CD14-positive monocyte (primary cell): Measurements from ENCODE around the gene TCAF1. TPM values are rescaled to one million over a fixed set of nuclear protein-coding genes. Genes with fewer than 3 reads are reported as not detected.

Experiments used
- DNase-seq, 3 donors: peaks; one replicate each; pipeline ENCODE4 v3.0.0-alpha.2; 2011 to 2022
- H2AFZ ChIP-seq: 2 replicates; pipeline ENCODE4 v1.6.0; 2012; ENCODE audit warnings: mild to moderate bottlenecking, low read depth, low read length, inconsistent platforms; ENCODE audit not compliant: insufficient read depth, poor library complexity, severe bottlenecking
- H3K27ac ChIP-seq, 2 donors: 1 replicate in 1 of 2; 2 replicates in 1 of 2; pipeline ENCODE4 v1.5.1; 2012 to 2013; ENCODE audit warnings: low read length in 2 of 2, control low read depth in 1 of 2, inconsistent platforms in 1 of 2, low read depth in 1 of 2, mild to moderate bottlenecking in 1 of 2
- H3K27me3 ChIP-seq, 2 donors: one replicate each; pipeline versions ENCODE4 v1.6.0 to v1.6.1; 2011 to 2013; ENCODE audit warnings: low read length in 2 of 2; ENCODE audit not compliant: control insufficient read depth in 2 of 2, insufficient read depth in 2 of 2
- H3K36me3 ChIP-seq, 2 donors: replicated peaks in 1 of 2; 1 replicate in 1 of 2; 2 replicates in 1 of 2; pipeline versions ENCODE4 v1.5.1 to v1.6.1; 2012 to 2013; ENCODE audit warnings: low read length in 2 of 2, control low read depth in 1 of 2, inconsistent platforms in 1 of 2, mild to moderate bottlenecking in 1 of 2; ENCODE audit not compliant: insufficient read depth in 2 of 2, control insufficient read depth in 1 of 2
- H3K4me1 ChIP-seq, 2 donors: 1 replicate in 1 of 2; 2 replicates in 1 of 2; pipeline versions ENCODE4 v1.5.1 to v1.6.1; 2012 to 2013; ENCODE audit warnings: low read length in 2 of 2, control low read depth in 1 of 2, inconsistent platforms in 1 of 2, mild to moderate bottlenecking in 1 of 2, moderate library complexity in 1 of 2; ENCODE audit not compliant: insufficient read depth in 2 of 2, control insufficient read depth in 1 of 2
- H3K4me2 ChIP-seq: replicated peaks from 2 replicates; pipeline ENCODE3; 2012; ENCODE audit warnings: low read length, moderate library complexity, mild to moderate bottlenecking; ENCODE audit not compliant: poor library complexity, severe bottlenecking; ENCODE audit errors: extremely low read depth
- H3K4me3 ChIP-seq, 3 experiments: fragments of 200-600 bp in 1 of 3; sonication (generic) in 1 of 3; replicated peaks in 1 of 3; 1 replicate in 2 of 3; 2 replicates in 1 of 3; pipeline ENCODE4 v1.5.1; 2011 to 2013; ENCODE audit warnings: low read length in 3 of 3, mild to moderate bottlenecking in 3 of 3, control low read depth in 2 of 3, low read depth in 2 of 3, inconsistent platforms in 1 of 3, moderate library complexity in 1 of 3
- H3K79me2 ChIP-seq: 2 replicates; pipeline ENCODE4 v1.6.0; 2012; ENCODE audit warnings: mild to moderate bottlenecking, control low read depth, inconsistent platforms, low read length, moderate library complexity; ENCODE audit not compliant: insufficient read depth
- H3K9ac ChIP-seq: 2 replicates; pipeline ENCODE4 v1.6.0; 2017; ENCODE audit warnings: low read length, mild to moderate bottlenecking; ENCODE audit not compliant: insufficient read depth, poor library complexity, severe bottlenecking
- H3K9me3 ChIP-seq, 2 donors: replicated peaks in 1 of 2; 1 replicate in 1 of 2; 2 replicates in 1 of 2; pipeline versions ENCODE4 v1.5.1 to v1.6.1; 2012 to 2013; ENCODE audit warnings: low read length in 2 of 2, control low read depth in 1 of 2; ENCODE audit not compliant: control insufficient read depth in 1 of 2, insufficient read depth in 1 of 2
- H4K20me1 ChIP-seq: 2 replicates; pipeline ENCODE4 v1.6.0; 2012; ENCODE audit warnings: mild to moderate bottlenecking, low read length, control low read depth, moderate library complexity; ENCODE audit not compliant: insufficient read depth
- H3K27ac Mint-ChIP-seq, 7 donors: one replicate each; pipeline ENCODE4 v1.8.0; 2020; ENCODE audit warnings: mild to moderate bottlenecking in 7 of 7, mixed read lengths in 7 of 7, moderate library complexity in 6 of 7, inconsistent platforms in 2 of 7
- H3K27me3 Mint-ChIP-seq, 3 donors: one replicate each; pipeline ENCODE4 v1.8.0; 2021 to 2022; ENCODE audit warnings: low read depth in 3 of 3, mild to moderate bottlenecking in 3 of 3, mixed read lengths in 3 of 3, moderate library complexity in 3 of 3, inconsistent platforms in 1 of 3
- H3K36me3 Mint-ChIP-seq, 2 donors: one replicate each; pipeline ENCODE4 v1.8.0; 2020; ENCODE audit warnings: mixed read lengths in 2 of 2, inconsistent platforms in 1 of 2, mild to moderate bottlenecking in 1 of 2
- H3K4me1 Mint-ChIP-seq: one replicate; pipeline ENCODE4 v1.8.0; 2020; ENCODE audit warnings: mild to moderate bottlenecking, mixed read lengths
- H3K4me3 Mint-ChIP-seq, 2 donors: one replicate each; pipeline ENCODE4 v1.8.0; 2020; ENCODE audit warnings: mild to moderate bottlenecking in 2 of 2, mixed read lengths in 2 of 2, moderate library complexity in 1 of 2
- H3K9me3 Mint-ChIP-seq, 7 donors: one replicate each; pipeline ENCODE4 v1.8.0; 2020 to 2022; ENCODE audit warnings: mixed read lengths in 7 of 7, mild to moderate bottlenecking in 6 of 7, moderate library complexity in 6 of 7, inconsistent platforms in 2 of 7
- WGBS: methylation state at CpG from one replicate; pipeline ENCODE4 v1.1.5; 2013; ENCODE audit warnings: missing lambda C conversion rate; ENCODE audit not compliant: insufficient coverage; 5-methylcytosine and 5-hydroxymethylcytosine counted together
- intact Hi-C, 2 donors: fragments of 100-400 bp; cut with micrococcal nuclease; formaldehyde crosslinking; loops; one replicate each; pipeline versions ENCODE4 v1.15.0 to v1.15.1; 2023
- polyA plus RNA-seq, 3 donors: library from polyadenylated mRNA; depleted of rRNA in 1 of 3; unstranded in 2 of 3; stranded (reverse) in 1 of 3; fragments of 300-500 nt in 2 of 3; fragments of >200 nt in 1 of 3; fragmentation: Illumina TruSeq in 2 of 3; gene quantifications; 1 replicate in 2 of 3; 2 replicates in 1 of 3; pipeline ENCODE4 v1.2.3, GENCODE V29; 2012 to 2021
- TF ChIP-seq, protein P1 (sequence below): fragments of 200-600 bp; IDR thresholded peaks from one replicate; pipeline ENCODE4 v1.8.0; 2022; ENCODE audit warnings: antibody characterized with exemption, mild to moderate bottlenecking

TCAF1 gene
- polyA plus RNA-seq, 3 donors = 1.8 to 3.3 (median 3.0) TPM

DNA sequence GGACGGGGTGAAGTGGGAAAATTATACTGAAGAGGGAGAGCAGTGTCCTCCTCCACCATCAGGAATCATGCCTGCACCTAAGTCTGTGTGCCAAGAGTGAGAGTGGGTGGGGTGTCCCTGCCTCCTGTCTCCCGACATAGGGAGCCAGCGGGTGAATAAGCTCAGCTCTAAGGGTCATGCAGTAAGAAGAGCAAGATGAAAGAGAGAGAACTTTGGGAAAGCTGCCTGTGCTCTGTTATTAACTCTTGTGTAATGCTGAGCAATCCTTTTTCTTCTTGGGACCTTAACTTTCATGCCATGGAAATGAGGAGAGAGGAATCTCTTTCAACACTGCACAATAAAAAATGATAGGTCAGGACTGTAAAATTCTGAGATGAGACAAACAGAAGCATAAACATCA, 7.9 kb upstream of the TCAF1 start:
- Mint-ChIP-seq H3K27me3 (peaks cover 3 to 5% (median 4%) of the 10 kb centered on the region in 3 donors), H3K4me1 (no peaks in the 10 kb centered on the region), H3K27ac (no peak overlapping the region), H3K4me3 (no peak overlapping the region), H3K36me3 (no peaks in the 10 kb centered on the region), H3K9me3 (no peaks in the 10 kb centered on the region)
- no peaks in the 10 kb centered on the region for H3K36me3 ChIP-seq
- intact Hi-C loops = loop anchor here in 1 of 2 donors (10.0 kb wide), 1 partner anchor 65 kb away; no protein-coding TSS in a partner anchor
- TF ChIP-seq, protein P1, sequence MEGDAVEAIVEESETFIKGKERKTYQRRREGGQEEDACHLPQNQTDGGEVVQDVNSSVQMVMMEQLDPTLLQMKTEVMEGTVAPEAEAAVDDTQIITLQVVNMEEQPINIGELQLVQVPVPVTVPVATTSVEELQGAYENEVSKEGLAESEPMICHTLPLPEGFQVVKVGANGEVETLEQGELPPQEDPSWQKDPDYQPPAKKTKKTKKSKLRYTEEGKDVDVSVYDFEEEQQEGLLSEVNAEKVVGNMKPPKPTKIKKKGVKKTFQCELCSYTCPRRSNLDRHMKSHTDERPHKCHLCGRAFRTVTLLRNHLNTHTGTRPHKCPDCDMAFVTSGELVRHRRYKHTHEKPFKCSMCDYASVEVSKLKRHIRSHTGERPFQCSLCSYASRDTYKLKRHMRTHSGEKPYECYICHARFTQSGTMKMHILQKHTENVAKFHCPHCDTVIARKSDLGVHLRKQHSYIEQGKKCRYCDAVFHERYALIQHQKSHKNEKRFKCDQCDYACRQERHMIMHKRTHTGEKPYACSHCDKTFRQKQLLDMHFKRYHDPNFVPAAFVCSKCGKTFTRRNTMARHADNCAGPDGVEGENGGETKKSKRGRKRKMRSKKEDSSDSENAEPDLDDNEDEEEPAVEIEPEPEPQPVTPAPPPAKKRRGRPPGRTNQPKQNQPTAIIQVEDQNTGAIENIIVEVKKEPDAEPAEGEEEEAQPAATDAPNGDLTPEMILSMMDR = no peak
- no peaks in the 10 kb centered on the region for H3K27me3 ChIP-seq
- H3K9me3 ChIP-seq = no peaks in the 10 kb centered on the region
- H3K4me1 ChIP-seq = no peaks in the 10 kb centered on the region
- H3K4me2 ChIP-seq = no peak overlapping the region
- H2AFZ ChIP-seq = no peak overlapping the region
- no peak overlapping the region for H3K4me3 ChIP-seq
- 100% methylated on average over 2 of the region's 3 CpGs for WGBS
- no peaks in the 10 kb centered on the region for H4K20me1 ChIP-seq
- no peak overlapping the region for H3K27ac ChIP-seq
- DNase-seq = no peak
- no peaks in the 10 kb centered on the region for H3K79me2 ChIP-seq
- H3K9ac ChIP-seq = no peak overlapping the region

DNA sequence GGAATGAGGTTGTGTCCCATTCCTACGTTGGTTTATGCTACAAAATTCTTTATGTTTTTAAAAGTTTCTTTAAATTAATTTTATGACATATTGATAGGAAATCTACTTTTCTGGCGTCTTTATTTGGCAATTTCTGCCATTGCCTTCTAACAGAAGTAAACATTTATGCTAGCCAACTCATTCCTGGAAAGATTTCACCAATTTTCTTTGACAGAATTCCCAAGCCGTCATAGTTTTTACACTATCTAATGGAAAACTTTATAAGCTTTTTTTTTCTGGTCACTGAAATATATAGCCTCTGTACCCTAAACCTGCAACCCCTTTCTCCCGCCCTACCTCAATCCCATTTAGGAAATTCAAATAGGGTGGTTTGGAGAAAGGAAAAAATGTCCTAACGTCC, 6.1 kb upstream of the TCAF1 start:
- Mint-ChIP-seq H3K36me3 (no peaks in the 10 kb centered on the region), H3K27me3 (peaks cover 3 to 8% (median 6%) of the 10 kb centered on the region in 3 donors), H3K4me1 (no peaks in the 10 kb centered on the region), H3K9me3 (peaks cover 0 to 2% (median 0%) of the 10 kb centered on the region in 7 donors), H3K4me3 (no peak overlapping the region), H3K27ac (no peak overlapping the region)
- no peaks in the 10 kb centered on the region for H3K4me1 ChIP-seq
- H2AFZ ChIP-seq = no peak overlapping the region
- H3K27ac ChIP-seq = no peak overlapping the region
- H3K4me3 ChIP-seq = no peak overlapping the region
- H3K36me3 ChIP-seq = no peaks in the 10 kb centered on the region
- intact Hi-C loops = loop anchor here in 1 of 2 donors (10.0 kb wide), 1 partner anchor 63 kb away; no protein-coding TSS in a partner anchor
- H3K9me3 ChIP-seq = no peaks in the 10 kb centered on the region
- H3K4me2 ChIP-seq = no peak overlapping the region
- no peaks in the 10 kb centered on the region for H3K79me2 ChIP-seq
- TF ChIP-seq, protein P1 = no peak
- H3K9ac ChIP-seq = no peak overlapping the region
- no peak for DNase-seq
- H3K27me3 ChIP-seq = no peaks in the 10 kb centered on the region
- no CpG with 5 or more reads among the region's 5 CpGs for WGBS
- H4K20me1 ChIP-seq = no peaks in the 10 kb centered on the region
